Right kidney (tissue), 1 donor: Measurements from ENCODE around the gene CTRL.
A peak's percentile ranks its signal among the peaks of the same experiment; 100 is the strongest.
"Not testable (repeated sequence)": the region's sequence is repeated elsewhere in the genome, so short reads cannot be mapped to it uniquely, and the experiment has no call there.

Experiments used
- DNase-seq: peaks from one replicate; pipeline ENCODE4 v3.0.0-alpha.2; 2016

CTRL gene

DNA sequence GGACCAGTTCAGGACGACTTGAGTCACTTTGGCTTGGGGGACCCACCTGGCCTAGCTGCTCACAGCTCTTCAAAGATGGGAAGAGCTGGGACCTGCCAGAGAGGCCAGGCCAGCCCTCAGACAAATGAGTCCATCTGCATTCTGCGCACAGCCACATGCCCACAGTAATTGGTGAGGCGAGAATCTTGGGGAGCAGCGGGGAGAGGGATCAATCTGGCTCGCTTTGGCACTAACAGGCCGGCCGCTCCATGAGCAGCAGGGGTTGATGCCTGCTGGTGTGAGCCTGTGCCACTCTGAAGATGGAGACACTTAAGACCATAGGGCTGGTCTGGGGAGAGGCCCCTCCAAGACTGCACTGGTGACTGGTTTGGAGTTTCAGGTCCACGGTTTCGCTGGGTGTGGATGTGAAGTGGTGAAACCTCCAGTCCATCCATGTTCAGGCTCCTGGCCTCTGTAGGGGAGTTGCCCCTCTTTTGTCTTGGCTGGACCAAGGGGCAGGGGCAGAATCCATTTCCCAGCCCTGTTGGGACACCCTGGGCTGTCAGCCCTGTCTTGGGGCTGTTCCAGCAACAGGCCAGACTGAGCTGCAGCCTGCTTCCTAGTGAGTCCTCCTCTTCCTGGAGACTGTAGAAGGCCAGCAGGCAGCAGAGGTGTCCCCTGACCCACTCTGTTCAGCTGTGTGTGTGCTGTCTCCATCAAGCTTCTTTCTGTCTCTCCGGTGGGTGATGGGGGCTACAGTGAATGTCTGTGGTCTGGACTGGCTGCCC lies 7.3 kb downstream of the CTRL start:
- DNase-seq: no peak

DNA sequence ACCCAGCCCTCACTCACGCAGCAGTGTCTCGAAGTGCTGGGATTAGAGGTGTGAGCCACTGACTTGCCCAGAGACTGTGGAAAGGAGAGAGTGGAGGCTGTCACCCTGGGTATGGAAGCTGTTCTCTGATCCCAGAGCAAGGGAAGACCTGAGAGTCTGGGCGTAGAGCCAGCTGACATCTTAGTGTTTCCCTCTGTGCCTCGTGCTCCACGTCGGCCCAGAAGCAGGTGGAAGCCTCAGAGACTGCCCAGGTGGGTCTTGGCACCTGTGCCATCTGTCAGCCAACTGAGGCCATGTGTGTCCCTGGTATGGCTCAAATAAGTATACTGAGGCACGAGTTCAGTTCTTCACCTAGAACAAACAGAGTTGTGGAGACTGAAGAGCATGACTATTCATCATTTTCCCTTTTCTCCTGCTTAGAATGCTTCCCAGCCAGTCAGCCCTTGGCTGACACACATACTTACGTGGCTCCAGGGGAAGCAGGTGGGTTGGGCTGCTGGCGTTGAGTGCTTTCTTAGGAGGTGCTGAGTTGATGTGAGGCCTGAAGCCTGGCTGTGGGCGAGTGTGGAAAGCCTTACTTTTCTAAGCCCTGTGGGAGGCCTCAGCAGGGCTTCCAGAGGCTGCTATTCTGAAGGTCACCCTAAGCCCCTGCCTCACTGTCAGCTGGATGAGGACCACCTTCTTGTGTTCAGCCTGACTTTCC lies 8.1 kb downstream of the CTRL start:
- DNase-seq: no peak

DNA sequence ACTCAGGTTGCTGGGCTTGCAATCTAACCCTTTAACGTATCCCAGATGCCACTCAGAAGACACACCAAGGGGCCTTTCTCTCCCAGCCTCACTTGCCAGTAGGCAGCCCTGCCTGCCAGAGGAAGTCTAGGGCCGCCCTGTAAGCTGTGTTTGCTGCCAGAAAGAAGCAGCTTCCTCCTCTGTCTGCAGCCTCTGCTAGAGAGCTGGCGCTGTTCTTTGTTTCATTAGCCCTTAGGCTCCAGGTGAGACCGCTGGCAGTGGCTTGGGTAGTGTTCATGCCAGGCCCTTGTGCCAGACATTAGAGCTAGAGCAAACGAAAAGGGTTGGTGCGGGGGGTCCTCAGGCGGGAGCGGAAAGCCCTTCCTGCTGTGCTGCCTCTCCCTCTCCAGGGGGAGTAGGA lies 8.9 kb downstream of the CTRL start:
- no peak for DNase-seq

DNA sequence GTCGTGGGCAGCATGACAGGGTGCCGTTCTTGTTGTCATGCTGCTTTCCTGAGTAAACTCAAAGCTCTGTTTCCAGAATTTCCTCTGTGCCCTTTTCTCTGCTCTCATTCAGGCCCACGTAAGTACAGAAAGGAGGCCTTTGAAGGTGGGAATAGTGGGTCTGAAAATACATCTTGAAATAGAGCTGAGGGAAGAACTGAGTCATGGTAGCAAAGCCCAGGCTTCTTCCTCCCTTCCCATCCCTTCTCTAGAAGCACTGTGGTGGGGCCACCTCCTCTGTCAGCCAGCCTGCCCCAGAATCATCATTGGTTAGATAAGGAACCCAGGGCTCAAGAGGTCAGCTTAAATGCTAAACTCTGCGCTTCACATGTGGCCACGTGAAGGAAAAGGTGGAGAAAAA lies 9.4 kb downstream of the CTRL start:
- no peak for DNase-seq

DNA sequence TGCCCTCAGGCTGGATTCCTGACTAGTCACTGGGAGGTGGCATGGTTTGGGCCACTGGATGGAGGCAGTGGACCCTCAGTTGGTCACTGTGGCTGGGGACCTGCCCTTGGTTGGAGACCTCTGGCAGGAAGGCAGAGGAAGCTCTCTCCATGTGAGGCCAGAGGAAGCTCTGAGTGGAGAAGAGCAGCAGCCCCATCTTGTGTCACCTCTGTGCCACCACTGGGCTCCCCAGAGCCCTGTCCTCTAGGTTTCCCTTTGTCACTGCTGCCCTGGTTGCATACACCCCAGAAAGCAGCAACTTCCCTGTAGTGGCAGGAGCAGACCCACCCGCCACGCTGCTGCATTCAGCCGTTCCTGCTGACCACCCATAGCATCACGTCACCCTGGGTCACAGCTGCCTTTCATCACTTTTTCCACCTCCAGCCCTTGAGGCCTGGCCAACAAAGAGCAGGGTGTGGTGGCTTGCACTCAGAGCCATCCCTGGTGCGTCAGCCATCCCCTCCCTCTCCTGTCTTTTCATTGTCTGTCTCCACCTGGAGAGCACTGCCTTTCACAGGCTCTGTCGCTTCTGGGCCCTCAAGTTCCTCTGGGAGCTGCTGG lies 11.9 kb downstream of the CTRL start:
- no peak for DNase-seq

DNA sequence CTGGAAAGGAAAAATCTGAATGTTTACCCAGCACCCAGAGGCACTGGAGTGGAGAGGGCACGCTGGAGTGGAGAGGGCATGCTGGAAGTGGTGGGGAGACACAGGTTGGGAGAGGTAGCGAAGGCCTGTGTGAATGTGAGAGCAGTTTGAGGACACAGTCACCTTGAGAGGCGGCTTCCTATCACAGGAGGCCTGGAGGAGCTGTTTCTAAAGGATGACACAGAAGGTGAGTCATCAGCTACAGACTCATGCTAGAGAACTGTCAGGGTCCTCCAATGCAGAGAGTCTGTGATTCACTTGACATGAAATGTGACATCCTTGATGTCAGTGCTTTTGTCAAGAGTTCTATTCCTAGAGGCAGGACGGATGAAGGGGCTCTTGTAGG lies 13.8 kb downstream of the CTRL start:
- no peak for DNase-seq

DNA sequence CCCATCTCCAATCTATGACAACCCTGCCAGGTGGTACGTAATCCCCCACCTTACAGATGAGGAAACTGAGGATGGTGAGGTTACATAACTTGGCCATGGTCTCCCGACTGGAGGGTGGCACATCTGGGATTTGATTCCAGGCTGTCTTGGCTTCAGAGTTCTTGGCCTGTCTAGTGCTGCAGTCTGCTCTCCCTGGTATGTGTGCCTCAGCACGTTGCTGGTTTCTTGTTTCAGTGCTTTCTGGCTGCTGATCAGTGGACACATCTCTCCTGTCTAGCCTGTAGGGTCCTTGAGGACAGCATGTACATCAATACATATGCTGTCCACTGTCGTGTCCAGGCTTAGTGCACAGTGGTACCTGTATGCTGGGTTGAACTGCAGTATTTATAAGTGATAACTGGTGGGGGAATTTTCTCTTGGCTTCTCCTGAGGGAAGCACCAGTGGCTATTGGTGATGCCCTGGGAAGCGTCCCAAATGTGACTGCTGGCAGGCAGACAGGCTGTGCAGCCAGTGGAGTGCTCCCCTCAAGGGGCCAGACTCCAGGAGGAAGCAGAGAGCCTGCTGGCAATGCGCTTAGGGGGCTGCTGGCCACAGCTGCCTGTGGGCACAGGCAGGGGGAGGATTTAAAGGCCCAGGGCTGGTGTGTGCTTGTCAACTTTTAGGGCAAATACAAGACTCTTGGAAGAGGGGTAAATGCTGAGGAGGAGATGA lies 14.4 kb downstream of the CTRL start:
- no peak for DNase-seq

DNA sequence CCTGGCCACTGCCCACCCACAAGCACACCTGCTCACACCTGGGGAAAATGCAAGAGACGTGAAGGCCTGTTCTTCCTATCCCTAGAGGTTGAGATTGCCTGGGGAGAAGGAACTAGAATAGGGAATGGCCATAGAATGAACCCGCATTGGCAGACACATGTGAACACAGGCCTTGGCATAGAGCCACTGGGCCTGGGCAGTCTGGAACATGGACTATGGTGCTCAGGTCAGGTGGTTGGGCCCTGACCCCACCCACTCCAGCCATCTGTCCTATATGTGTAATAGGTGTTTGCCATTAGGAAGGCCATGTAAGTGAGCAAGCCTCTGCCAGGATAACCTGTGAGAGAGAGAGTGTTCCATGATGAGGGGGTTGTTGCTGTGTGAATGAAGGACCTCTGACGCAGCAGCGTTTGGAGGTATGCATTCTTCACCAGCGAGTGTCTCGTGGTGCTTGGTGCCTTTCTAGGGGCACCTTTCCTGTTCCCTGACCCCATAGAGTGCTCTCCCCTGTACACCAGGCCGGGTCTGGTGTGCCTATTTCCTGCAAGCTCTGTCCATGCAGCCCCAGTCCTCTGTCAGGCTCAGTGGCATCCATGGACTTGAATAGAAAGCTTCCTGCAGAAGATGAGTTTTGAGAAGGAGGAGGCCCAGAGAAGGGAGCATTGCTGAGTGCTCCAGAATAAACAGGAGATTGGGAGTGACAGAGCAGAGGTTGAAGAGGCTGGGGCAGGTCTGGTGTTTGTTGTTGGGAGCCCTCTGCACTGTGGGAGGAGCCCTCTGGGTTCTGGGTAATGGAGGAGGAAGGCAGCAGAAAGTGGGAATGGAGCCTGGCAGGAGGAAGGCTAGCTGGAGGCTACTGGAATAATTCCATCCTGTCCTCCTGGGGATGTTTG lies 15.6 kb downstream of the CTRL start:
- DNase-seq: no peak

DNA sequence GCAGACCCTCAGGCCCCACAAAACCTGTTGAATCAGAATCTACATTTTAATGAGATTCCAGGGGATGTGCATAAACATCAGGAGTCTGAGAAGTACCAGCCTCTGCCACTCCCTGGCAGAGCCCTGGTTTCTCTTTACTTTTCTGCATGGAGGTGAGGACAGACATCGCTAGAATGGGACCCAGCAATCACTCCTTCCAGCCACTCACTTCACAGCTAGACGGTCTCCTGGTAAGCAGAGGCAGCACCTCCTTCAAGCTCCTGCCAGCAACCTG lies 16.2 kb downstream of the CTRL start:
- DNase-seq: not testable (repeated sequence)

DNA sequence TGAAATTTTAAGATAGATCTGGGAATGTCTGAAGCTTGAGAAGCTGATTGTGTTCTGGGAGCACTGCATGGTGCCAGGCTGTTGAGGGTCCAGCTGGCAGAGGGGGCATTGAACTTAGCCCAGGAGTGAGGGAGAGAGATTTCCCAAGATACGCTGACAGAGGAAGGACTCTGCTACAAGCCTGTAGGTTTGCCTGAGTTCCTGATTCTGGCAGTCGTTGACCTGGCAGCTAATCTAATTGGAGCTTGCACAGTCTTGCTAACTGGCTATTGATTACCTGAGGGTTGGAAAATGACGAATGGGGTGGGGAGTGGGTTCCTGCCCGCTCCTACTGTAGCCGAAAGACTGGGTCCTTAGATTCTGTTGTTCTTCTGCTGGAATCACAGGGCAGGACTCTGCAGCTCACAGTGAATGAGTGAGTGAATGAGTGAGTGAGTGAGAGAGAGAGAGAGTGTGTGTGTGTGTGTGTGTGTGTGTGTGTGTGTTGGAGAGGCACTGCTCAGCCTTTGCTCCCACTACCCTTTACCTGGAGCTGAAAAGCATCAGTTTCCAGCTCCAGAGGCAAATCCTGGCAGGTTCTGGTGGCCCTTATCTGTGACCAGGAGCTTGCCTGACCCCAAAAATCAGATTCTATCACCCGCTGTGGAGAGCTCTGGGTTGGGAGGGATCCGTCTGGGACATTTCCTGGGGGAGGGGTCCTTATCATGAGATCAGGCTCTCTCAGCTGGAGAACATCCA lies 16.7 kb downstream of the CTRL start:
- DNase-seq: no peak

DNA sequence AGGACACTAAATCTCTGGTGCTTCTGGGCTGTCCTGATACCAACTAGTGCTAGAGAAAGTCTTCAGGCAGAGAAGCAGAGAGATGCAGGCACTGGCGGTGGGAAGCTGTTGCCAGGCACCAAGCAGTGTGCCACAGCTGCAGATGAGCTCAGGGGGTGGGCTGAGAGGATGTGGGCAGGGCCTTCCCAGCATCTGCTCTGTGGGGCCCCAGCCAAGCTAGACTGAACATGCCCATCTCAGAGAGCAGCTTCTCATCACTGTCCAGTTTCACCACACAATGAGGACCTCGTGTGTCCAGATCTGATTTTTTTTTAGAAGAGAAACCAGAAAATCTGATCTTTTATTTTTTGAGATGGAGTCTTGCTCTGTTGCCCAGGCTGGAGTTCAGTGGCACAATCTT lies 21.5 kb downstream of the CTRL start:
- DNase-seq: no peak

DNA sequence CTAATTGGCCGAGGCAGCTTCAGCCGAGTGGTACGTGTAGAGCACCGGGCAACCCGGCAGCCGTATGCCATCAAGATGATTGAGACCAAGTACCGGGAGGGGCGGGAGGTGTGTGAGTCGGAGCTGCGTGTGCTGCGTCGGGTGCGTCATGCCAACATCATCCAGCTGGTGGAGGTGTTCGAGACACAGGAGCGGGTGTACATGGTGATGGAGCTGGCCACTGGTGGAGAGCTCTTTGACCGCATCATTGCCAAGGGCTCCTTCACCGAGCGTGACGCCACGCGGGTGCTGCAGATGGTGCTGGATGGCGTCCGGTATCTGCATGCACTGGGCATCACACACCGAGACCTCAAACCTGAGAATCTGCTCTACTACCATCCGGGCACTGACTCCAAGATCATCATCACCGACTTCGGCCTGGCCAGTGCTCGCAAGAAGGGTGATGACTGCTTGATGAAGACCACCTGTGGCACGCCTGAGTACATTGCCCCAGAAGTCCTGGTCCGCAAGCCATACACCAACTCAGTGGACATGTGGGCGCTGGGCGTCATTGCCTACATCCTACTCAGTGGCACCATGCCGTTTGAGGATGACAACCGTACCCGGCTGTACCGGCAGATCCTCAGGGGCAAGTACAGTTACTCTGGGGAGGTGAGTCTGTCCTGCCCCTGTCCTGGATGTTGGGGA lies 22.5 kb downstream of the CTRL start:
- DNase-seq: no peak

DNA sequence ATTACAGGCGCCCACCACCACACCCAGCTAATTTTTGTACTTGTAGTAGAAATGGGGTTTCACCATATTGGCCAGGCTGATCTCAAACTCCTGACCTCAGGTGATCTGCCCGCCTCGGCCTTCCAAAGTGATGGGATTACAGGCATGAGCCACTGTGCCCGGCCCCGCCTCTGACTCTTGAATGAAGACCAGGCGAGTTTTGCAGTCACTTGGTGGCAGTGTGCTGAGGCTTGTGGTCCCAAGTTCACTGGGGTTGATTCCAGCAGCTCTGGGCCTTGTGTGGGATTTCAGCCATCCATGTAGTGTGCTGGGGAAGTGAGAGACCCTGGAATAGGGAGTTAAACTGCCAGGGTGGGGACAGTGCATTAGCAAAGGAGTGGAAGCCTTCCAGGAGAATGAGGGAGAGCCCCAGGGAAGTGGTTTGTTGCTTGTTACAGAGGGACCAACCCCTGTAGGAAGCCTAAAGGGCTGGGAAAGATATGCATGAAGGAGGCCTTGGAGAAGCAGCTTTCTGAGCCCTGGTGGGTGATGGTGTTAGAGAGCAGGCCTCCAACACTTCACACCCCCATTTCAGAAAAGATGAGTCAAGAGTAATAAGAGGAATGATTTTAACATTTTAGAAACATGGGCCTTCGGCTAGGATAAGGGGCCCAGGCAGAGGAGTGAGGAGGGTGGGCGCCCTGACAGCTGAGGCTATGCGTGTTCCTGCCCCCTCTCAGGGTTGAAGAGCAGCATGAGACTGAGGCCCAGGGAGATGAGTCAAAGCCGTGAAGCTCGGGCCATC lies 24.1 kb downstream of the CTRL start:
- no peak for DNase-seq

DNA sequence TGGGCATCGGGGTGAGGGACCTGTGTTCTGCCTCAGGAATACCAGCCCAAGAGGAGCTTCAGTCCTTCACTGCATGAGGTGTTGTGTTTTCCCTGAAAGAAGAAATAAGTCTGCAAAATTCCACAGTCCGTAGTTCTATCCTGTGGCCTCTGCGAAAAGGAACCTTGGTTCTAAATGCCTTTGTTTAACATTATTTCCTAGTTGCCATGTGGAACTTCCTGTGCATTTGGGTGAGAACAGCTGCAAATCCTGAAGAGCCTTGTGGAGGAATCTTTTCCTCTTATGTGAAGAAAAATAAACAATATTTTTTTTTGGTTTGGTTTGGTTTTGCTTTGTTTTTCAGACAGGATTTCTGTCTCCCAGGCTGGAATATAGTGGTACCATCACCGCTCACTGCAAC lies 28.8 kb downstream of the CTRL start:
- DNase-seq: no peak

DNA sequence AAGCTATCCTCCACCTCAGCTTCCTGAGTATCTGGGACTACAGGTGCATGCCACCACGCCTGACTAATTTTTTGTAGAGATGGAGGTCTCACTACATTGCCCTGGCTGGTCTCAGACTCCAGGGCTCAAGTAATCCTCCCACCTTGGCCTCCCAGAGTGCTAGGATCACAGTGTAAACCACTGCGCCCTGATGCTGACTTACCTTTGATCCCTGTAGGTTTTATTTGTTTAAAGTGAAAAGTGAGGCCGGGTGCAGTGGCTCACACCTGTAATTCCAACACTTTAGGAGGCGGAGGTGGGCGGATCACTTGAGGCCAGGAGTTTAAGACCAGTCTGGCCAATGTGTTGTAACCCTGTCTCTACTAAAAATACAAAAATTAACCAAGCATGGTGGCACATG lies 29.9 kb downstream of the CTRL start:
- DNase-seq: no peak

DNA sequence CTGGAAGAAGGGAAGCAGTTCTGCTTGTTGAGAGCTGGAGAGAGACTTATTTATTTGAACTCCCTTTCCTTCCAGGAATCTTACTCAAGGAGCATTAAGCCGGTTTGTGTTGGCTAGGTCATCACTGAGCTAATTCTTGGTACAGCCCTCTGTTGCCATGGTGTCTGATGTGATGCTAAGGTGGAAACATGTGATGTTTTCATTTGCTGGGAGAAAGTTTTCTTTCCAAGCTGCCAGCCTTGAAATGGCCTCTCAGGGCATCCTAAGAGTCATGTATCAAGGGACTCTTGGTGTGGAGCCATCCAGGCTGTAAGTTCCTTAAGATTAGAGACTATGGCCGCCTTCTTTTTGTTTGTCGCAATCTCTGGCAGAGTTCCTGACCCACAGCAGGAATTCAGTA lies 34.4 kb downstream of the CTRL start:
- no peak for DNase-seq

DNA sequence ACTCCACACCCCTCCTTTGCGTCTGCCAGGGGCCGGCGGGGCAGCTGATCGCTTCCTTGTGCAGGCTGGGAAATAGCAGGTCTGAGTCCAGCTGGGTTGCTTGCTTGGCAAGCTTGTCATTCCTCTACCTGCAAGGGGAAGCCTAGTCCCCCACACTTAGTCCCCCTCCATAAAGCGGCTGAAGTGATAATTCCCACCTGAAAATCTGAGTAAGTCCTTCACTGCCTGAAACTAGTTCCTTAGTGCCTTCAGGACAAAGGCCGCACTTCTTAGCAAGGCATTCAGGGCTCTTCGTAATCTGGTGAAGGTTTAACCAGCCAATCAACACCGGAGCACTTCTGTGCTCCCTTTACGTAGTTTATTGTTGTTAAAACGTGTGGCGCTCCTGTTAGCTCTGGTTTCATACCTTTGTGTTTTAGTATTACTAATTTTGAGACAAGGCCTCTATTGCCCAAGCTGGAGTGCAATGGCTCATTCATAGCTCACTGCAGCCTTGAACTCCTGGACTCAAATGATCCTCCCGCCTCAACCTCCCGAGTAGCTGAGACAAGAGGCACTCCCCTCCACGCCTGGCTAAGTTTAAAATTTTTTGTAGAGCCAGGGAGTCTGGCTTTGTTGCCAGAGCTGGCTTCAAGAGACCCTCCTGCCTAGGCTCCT lies 37.8 kb downstream of the CTRL start:
- no peak for DNase-seq

DNA sequence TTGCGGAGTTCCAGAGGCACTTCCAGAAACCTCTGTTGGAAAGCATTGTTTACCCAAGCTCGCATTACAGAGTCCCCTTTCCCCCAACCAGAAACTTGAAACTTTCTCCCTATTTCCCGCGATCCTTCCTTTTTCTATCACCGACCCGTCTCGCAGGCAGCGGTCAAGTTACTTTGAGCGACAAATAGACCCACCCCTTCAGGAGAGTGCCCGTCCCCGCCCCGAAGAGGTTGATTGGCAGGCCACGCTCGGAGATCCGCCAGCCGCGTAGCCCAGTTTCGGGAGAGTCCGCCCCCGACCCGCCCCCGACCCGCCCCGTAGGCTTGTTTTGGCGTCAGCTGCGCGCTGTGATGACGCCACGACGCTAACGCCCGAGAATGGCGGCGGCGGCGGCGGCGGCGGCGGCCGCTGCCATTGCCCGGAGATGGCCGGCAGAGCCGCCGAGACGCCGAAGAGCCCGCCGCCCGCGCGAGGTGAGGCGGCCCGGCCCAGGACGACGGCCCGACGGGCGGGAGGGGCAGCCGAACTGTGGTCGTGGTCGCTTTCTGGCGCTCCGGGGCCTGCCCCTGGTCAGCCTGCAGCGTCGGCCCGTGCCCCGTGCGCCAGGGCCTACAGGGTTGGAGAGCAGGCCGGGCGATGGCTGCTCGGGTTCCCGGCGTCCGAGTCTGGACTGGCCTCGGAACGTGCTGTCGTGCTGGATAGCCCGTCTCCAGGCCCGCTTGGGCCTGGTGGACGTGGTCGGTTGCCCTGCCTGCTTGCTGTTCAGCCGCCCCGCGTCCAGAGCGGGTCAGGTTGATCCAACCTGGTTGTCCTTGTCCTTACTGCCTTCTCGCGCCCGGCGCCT lies 38.5 kb downstream of the CTRL start, which contains the start of gene PSKH1:
Gene PSKH1, plus strand, starts transcription at position 356 of the 844 bp plus-strand sequence. CDS start 15,496 bp downstream, outside the sequence.
- peak; percentile 95 for DNase-seq
